Activated T-cell treated with anti-CD3 and anti-CD28 coated beads, Interleukin-2, amount 50 U/mL, for 1 hour (primary cell): ENCODE results near the gene TPRX2.
"Not testable (repeated sequence)": the region's sequence is repeated elsewhere in the genome, so short reads cannot be mapped to it uniquely, and the experiment has no call there.

Experiments
- DNase-seq: peaks from one replicate; pipeline ENCODE4 v3.0.0-alpha.2; 2020

Gene TPRX2

GRCh38 chr19:47863514-47863936, 4.5 kb downstream of the TPRX2 start:
- peak; percentile 84 for DNase-seq

- no peak for DNase-seq
These were observed 6.1 kb downstream of the TPRX2 start for GRCh38 chr19:47865166-47865565.

DNA sequence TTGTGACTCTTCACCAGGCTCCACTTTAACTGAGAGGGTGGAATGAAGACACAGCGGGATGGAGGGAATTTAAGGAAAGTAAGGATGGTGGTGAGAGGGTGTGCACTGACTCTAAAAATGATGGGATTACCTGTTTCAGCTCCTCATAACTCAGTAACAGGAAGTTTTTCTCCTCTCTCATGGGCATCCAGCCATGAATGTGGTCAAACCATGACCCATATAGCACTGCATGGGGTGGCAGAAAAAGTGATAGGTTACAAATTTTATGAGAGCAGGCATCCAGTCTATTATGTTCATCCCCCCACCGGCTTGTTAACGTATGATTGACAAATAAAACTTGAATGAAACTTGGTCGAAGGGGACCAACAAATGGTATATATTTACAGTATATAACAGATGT, 19.9 kb downstream of the TPRX2 start:
- no peak for DNase-seq

DNA sequence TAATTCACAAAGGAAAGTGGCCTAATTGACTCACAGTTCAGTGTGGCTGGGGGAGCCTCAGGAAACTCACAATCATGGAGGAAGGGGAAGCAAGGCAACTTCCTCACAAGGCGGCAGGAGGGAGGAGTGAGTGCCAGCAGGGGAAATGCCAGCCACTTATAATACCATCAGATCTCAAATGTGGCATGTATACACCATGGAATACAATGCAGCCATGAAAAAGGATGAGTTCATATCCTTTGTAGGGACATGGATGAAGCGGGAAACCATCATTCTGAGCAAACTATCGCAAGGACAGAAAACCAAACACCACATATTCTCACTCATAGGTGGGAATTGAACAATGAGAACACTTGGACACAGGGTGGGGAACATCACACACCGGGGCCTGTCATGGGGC, 20.4 kb downstream of the TPRX2 start:
- not testable (repeated sequence) for DNase-seq

DNA sequence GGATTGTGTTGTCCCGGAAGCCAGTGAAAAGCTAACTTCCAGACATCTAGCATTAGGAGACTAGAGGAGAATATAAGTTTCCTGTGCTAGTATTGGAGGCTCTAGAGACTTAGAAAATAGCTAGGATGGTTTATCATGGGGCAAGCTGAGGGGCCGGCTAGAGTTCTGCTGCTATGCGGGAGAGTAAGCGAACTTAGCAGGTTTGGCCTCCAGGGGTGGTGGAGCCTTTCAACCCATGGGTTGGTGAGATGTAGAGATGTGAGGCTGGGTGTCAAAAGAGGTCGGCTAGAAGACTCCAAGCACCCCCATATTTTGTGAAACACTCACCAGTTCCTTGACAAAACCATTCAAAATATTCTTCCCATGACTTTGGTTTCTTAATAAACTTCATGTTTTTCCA, 22.7 kb downstream of the TPRX2 start:
- DNase-seq: no peak

DNA sequence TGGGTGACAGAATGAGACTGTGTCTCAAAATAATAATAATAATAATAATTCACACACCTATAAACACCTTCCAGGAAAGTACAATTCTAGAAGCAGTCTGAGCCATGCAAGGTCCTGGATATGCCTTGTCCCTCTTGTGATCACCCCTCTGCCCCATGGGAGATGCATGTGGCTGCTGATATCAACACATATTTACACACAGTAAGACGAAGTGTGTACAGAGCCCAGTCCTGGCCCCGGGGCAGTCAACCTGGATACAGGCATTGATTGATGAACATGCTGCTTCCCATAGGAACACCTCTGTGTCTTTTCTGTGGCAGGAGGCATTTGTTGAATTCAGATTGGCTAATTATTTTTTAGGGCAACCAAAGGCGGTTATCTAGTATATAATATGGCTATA, 23.9 kb downstream of the TPRX2 start:
- no peak for DNase-seq

DNA sequence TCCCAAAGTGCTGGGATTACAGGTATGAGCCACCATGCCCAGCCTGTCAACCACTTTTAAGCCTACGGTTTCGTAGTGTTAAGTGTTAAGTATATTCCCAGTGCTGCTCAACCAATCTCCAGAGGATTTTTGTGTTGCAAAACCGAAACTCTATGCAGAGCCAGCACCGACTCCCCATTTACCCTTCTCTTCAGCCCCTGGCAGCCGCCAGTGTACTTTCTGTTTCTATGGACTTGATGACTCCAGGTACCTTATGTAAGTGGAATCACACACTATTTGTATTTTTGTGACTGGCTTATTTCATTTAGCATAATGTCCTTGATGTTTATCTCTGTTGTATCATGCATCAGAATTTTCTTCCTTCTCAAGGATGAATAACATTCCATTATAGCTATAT, 26.0 kb downstream of the TPRX2 start:
- no peak for DNase-seq

DNA sequence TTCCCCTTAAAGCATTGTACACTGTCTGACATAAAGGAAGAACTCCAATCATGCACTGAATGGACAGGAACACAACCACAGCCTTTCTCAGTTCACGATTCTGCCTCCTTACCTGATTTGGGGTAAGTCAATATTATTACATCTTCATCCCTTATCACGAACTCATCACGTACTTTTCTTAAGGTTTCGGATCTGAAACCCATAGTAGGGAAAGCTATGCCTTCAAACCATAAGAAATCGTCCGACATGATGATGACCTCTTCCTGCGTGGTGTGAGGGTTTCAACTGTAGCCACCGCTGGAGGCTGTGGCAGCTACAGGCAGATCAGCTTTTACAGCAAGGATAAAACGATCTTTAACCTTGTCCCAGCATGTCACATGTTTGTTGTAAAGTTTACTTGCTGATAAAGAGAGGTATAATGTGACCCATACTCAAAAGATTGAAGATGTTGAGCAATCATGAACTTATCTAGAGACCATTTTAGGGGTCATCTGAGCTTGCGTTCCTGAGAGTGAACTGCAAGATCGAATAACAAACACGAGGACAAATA, 27.1 kb downstream of the TPRX2 start, which contains the start of gene SULT2A1:
Gene SULT2A1, minus strand, starts transcription at position 306 of the 550 bp plus-strand sequence. Its CDS starts 58 bp downstream, at position 248.
- DNase-seq: no peak

DNA sequence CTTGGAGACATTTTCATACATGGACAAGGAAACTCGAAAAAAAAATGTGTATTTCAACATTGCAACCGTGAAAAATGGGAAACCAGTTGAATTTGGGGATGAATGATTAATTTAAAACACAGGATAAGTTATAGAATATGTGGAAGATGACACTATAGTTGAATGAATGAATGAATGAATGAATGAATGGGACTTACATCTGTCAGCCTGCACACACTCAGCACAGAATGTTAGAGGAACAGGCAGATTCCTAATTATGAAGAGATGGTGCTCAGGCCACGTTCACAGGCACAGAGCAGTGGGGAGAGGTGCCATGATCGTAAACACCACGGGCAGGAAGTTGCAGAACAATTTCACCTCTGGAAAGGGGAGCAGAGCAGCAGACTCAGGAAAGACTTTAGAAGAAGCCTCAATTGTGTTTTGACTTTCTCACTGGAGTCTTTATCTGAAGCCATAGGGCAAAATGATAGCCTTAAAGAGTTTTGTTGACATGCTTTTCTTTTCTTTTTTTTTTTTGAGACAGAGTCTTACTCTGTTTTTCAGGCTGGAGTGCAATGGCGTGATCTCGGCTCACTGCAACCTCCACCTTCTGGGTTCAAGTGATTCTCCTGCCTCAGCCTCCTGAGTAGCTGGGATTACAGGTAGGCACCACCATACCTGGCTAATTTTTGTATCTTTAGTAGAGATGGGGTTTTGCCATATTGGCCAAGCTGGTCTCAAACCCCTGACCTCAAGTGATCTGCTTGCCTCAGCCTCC, 32.0 kb downstream of the TPRX2 start:
- no peak for DNase-seq

DNA sequence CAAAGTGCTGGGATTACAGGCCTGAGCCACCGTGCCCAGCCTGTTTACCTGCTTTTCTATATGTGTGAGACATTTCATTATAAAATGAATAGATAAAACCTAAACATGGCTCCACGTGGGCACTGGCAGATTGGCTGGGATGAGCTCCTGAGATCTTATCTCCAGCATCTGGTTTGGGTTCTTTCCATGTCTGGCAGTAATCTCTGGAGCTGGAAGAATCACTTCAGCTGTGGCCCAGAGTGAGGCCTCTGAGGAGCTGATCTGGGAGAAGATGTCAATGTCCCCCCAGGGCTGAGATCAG, 32.5 kb downstream of the TPRX2 start:
- DNase-seq: no peak

DNA sequence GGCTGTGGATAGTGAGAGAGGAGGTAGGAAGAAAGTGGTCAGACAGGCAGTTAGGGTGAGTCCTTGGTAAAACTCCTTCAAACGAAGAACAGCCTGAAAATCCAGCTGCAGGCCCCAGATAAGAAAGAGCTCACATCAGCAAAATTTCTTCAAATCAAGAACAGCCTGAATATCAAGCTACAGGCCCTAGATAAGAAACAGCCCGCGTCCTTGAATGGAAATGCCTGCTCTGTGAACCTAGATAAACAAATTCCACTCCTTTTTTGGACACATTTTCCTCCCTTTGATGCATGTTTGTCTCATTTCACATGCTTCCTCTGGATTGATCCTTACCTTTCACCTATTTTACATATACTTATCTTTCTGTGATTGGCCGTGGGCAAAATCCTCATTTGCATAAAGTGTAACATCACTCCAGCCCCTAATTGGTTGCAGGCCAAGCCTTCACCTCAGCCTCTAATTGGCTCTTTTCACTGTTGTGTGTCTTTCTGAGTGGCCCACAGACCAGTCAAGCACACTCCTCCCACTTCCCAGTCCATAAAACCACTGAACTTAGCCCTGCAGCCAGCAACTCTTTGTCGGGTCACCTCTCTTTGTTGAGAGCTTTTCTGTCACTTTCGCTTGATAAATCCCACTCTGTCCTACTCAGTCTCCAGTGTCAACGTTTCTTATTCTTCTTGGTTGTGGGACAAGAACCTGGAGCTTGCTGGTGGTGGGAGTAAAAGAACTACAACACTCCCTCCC, 33.1 kb downstream of the TPRX2 start:
- no peak for DNase-seq

GRCh38 chr19:47895165-47895782, 36.2 kb downstream of the TPRX2 start:
- DNase-seq: no peak

DNA sequence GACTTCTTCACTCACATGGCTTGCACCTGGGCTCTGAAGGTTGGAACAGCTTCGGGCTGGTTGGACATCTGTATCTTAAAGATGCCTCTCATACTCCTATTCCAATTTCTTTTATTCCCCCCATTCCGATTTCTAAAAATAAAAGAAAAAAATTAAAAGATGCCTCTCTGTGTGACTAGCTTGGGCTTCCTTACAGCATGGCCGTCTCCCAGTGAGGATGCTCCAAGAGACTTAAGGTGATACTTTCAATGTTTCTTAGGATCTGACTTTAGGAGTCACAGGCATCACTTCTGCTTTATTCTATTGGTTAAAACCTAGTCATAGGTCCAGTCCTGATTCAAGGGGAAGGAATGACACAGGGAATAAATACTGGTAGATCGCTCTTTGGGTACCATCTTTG, 37.0 kb downstream of the TPRX2 start:
- DNase-seq: no peak

GRCh38 chr19:47896773-47897172, 37.7 kb downstream of the TPRX2 start:
- no peak for DNase-seq

GRCh38 chr19:47897861-47898260, 38.8 kb downstream of the TPRX2 start:
- DNase-seq: no peak

DNA sequence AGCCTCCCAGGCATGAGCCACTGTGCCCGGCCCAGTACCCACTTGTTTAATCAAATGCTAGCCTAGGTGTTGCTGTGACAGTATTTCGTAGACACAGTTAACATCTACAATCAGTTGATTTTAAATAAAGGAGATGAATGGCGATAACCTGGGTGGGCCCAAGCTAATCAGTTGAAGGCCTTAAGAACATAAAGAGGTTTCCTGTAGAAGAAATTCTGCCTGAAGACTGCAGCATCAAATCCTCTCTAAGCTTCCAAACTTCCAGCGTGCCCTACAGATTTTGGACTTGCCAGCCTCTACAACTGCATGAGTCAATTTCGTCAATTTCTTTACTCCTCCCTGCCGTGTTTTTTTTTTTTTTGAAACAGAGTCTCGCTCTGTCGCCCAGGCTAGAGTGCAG, 40.3 kb downstream of the TPRX2 start:
- no peak for DNase-seq

- DNase-seq: no peak
These were observed 42.3 kb downstream of the TPRX2 start for GRCh38 chr19:47901370-47901769.

- DNase-seq: peak; percentile 69
These were observed 50.3 kb downstream of the TPRX2 start for GRCh38 chr19:47909350-47909749.

- DNase-seq: not testable (repeated sequence)
These were observed 51.2 kb downstream of the TPRX2 start for GRCh38 chr19:47910191-47910590.
